A673 (cell line): ENCODE data around the gene PRKG1. TPM values are rescaled to one million over a fixed set of nuclear protein-coding genes. Genes with fewer than 3 reads are reported as not detected.

Experiments
- BruUV-seq: library from RNA; stranded (reverse); fragments of 400-500 nt; replicated peaks from 2 replicates; lab custom pipeline; 2021; lab: Mats Ljungman, UMichigan
- CTCF ChIA-PET: fragments of 300-600 bp; sonication (Branson Sonifier 250); formaldehyde crosslinking; loops from one replicate; lab custom pipeline; 2022; ENCODE audit warnings: antibody characterized with exemption; lab: Charles Lee
- POLR2A ChIA-PET: fragments of 300-600 bp; sonication (Branson Sonifier 250); formaldehyde crosslinking; loops from one replicate; lab custom pipeline; 2022; ENCODE audit warnings: antibody characterized with exemption; ENCODE audit not compliant: low non-redundant PET; lab: Charles Lee
- DNase-seq: peaks from one replicate; pipeline ENCODE4 v3.0.0-alpha.2; 2015; ENCODE audit warnings: low spot score
- H3K27ac ChIP-seq: fragments of 200-600 bp; sonication (generic); 2 replicates; pipeline ENCODE4 v1.5.1; 2016; ENCODE audit warnings: mixed run types, low read depth, mild to moderate bottlenecking, mixed read lengths, antibody characterized with exemption, low read length; ENCODE audit not compliant: poor library complexity, severe bottlenecking
- H3K27me3 ChIP-seq: fragments of 200-600 bp; sonication (generic); replicated peaks from 2 replicates; pipeline ENCODE4 v1.6.1; 2017; ENCODE audit warnings: mixed run types, low read depth, mild to moderate bottlenecking, mixed read lengths, antibody characterized with exemption, low read length; ENCODE audit not compliant: insufficient read depth, poor library complexity
- H3K36me3 ChIP-seq: fragments of 200-600 bp; sonication (generic); 2 replicates; pipeline ENCODE4 v1.6.1; 2016; ENCODE audit warnings: mixed run types, mild to moderate bottlenecking, mixed read lengths, antibody characterized with exemption, low read length; ENCODE audit not compliant: insufficient read depth, poor library complexity, severe bottlenecking
- H3K4me1 ChIP-seq: fragments of 200-600 bp; sonication (generic); 2 replicates; pipeline ENCODE4 v1.6.1; 2017; ENCODE audit warnings: mixed run types, mild to moderate bottlenecking, mixed read lengths, antibody characterized with exemption, low read length; ENCODE audit not compliant: insufficient read depth, poor library complexity, severe bottlenecking
- H3K4me3 ChIP-seq: fragments of 200-600 bp; sonication (generic); 2 replicates; pipeline ENCODE4 v1.5.1; 2016; ENCODE audit warnings: low read depth, mixed run types, mild to moderate bottlenecking, mixed read lengths, low read length; ENCODE audit not compliant: poor library complexity, severe bottlenecking
- H3K9me3 ChIP-seq: fragments of 200-600 bp; sonication (generic); 2 replicates; pipeline ENCODE4 v1.6.1; 2016; ENCODE audit warnings: mixed run types, low read depth, mild to moderate bottlenecking, mixed read lengths, antibody characterized with exemption, low read length; ENCODE audit not compliant: poor library complexity, severe bottlenecking
- CTCF ChIP-seq: fragments of 300-800, 200-600 bp; sonication (generic); conservative IDR thresholded peaks from 2 replicates; pipeline ENCODE4 v1.5.1; 2017; ENCODE audit warnings: low read depth, mild to moderate bottlenecking, antibody characterized with exemption, low read length, moderate library complexity, mixed read lengths
- EZH2 ChIP-seq: fragments of 200-600 bp; sonication (generic); IDR thresholded peaks from 2 replicates; pipeline ENCODE4 v1.6.1; 2017; ENCODE audit warnings: borderline replicate concordance, low read depth, mild to moderate bottlenecking, mixed read lengths, antibody characterized with exemption, low read length; ENCODE audit not compliant: poor library complexity, severe bottlenecking
- intact Hi-C: fragments of 100-400 bp; cut with micrococcal nuclease; formaldehyde crosslinking; loops from one replicate; pipeline ENCODE4 v1.10.0; 2022; ENCODE audit not compliant: unreplicated experiment
- total RNA-seq: library from RNA; stranded (reverse); gene quantifications from 2 replicates; pipeline ENCODE4 v1.2.3, GENCODE V29; 2021

The PRKG1 gene
- total RNA-seq, 1 experiment from 2014 or later: 0.58 TPM

GRCh38 chr10:52337225-52337624, 1262.9 kb downstream of the PRKG1 start:
- Histone ChIP-seq H3K4me3 (no peak overlapping the region), H3K9me3 (no peaks in the 10 kb centered on the region), H3K36me3 (no peaks in the 10 kb centered on the region), H3K27ac (no peak overlapping the region), H3K27me3 (no peaks in the 10 kb centered on the region), H3K4me1 (peaks cover 16% of the 10 kb centered on the region)
- intact Hi-C loops: no loop called here
- POLR2A ChIA-PET: no interaction called here
- no peak for DNase-seq
- no TSS peak for BruUV-seq
- CTCF ChIA-PET: no interaction called here
- TF ChIP-seq EZH2: no peak
- no peak for TF ChIP-seq CTCF

- no peak overlapping the region for H3K4me3 ChIP-seq
- TF ChIP-seq CTCF (no peak), EZH2 (no peak)
- ChIA-PET CTCF (no interaction called here), POLR2A (no interaction called here)
- H3K4me1 ChIP-seq: no peaks in the 10 kb centered on the region
- intact Hi-C loops: no loop called here
- H3K36me3 ChIP-seq: no peaks in the 10 kb centered on the region
- BruUV-seq: no TSS peak
- no peak for DNase-seq
- H3K27ac ChIP-seq: no peak overlapping the region
- H3K27me3 ChIP-seq: no peaks in the 10 kb centered on the region
- H3K9me3 ChIP-seq: no peaks in the 10 kb centered on the region
These were observed 1269.2 kb downstream of the PRKG1 start for GRCh38 chr10:52343439-52343838.

GRCh38 chr10:52346394-52347326, 1272.4 kb downstream of the PRKG1 start:
- no peak for DNase-seq
- no TSS peak for BruUV-seq
- intact Hi-C loops: no loop called here
- CTCF ChIA-PET: no interaction called here
- POLR2A ChIA-PET: no interaction called here
- Histone ChIP-seq H3K27ac (no peak overlapping the region), H3K4me1 (no peaks in the 10 kb centered on the region), H3K27me3 (no peaks in the 10 kb centered on the region), H3K36me3 (no peaks in the 10 kb centered on the region), H3K4me3 (no peak overlapping the region), H3K9me3 (no peaks in the 10 kb centered on the region)
- TF ChIP-seq CTCF (no peak), EZH2 (no peak)
